H1 (cell line): ENCODE measurements around the gene NRXN3. TPM values are rescaled to one million over a fixed set of nuclear protein-coding genes. Genes with fewer than 3 reads are reported as not detected.

Experiments used
- CTCF ChIA-PET: fragments of 300-600 bp; sonication (Branson Sonifier 250); formaldehyde crosslinking; loops from one replicate; lab custom pipeline; 2021; ENCODE audit not compliant: partially characterized antibody; lab: Charles Lee
- POLR2A ChIA-PET: fragments of 300-600 bp; sonication (Branson Sonifier 250); formaldehyde crosslinking; loops from one replicate; lab custom pipeline; 2021; ENCODE audit warnings: inconsistent platforms; ENCODE audit not compliant: partially characterized antibody; lab: Charles Lee
- DNase-seq, 2 experiments: peaks; one replicate each; pipeline versions ENCODE4 v3.0.0 to v3.0.0-alpha.2; 2010 to 2022; ENCODE audit warnings: low spot score in 2 of 2, low read depth in 1 of 2, mixed read lengths in 1 of 2
- FAIRE-seq: peaks from 2 replicates; lab custom pipeline; 2011; peaks lifted over from hg19 to GRCh38; lab: Jason Lieb, UNC
- H2AFZ ChIP-seq: 2 replicates; pipeline ENCODE4 v1.8.1; 2012; ENCODE audit warnings: low read length, inconsistent platforms
- H2AK5ac ChIP-seq: 2 replicates; pipeline ENCODE4 v1.6.1; 2013; ENCODE audit warnings: low read depth, low read length
- H2BK120ac ChIP-seq: replicated peaks from 2 replicates; pipeline ENCODE3; 2013; ENCODE audit warnings: low read depth, low read length, inconsistent platforms
- H2BK12ac ChIP-seq: 2 replicates; pipeline ENCODE4 v1.6.1; 2013; ENCODE audit warnings: low read depth, low read length
- H2BK15ac ChIP-seq: 2 replicates; pipeline ENCODE4 v1.6.1; 2013; ENCODE audit warnings: low read length
- H2BK20ac ChIP-seq: 2 replicates; pipeline ENCODE4 v1.6.1; 2013; ENCODE audit warnings: low read length
- H2BK5ac ChIP-seq: 2 replicates; pipeline ENCODE4 v1.6.1; 2013; ENCODE audit warnings: low read depth, low read length
- H3K14ac ChIP-seq: 2 replicates; pipeline ENCODE4 v1.6.1; 2013; ENCODE audit warnings: inconsistent platforms; ENCODE audit not compliant: insufficient read length
- H3K18ac ChIP-seq: 2 replicates; pipeline ENCODE4 v1.6.1; 2013; ENCODE audit warnings: low read length; ENCODE audit errors: extremely low read depth
- H3K23ac ChIP-seq: 2 replicates; pipeline ENCODE4 v1.6.1; 2013; ENCODE audit warnings: inconsistent platforms; ENCODE audit not compliant: insufficient read length
- H3K23me2 ChIP-seq: 2 replicates; pipeline ENCODE4 v1.6.1; 2013; ENCODE audit warnings: low read depth, low read length
- H3K27ac ChIP-seq: 2 replicates; pipeline ENCODE4 v1.6.1; 2011; ENCODE audit warnings: low read depth, low read length, inconsistent platforms
- H3K27me3 ChIP-seq, 4 experiments: replicated peaks in 1 of 4; 1 replicate in 1 of 4; 2 replicates in 3 of 4; pipeline versions ENCODE4 v1.6.1 to v1.8.1; 2011 to 2013; ENCODE audit warnings: low read length in 3 of 4, mild to moderate bottlenecking in 3 of 4, inconsistent platforms in 2 of 4, mixed read lengths in 2 of 4, moderate library complexity in 1 of 4; ENCODE audit not compliant: control insufficient read depth in 3 of 4, insufficient read depth in 3 of 4; ENCODE audit errors: extremely low read depth in 1 of 4
- H3K36me3 ChIP-seq, 4 experiments: 2 replicates each; pipeline versions ENCODE4 v1.6.1 to v1.8.1; 2011 to 2013; ENCODE audit warnings: mild to moderate bottlenecking in 4 of 4, low read length in 3 of 4, moderate library complexity in 2 of 4, control low read depth in 1 of 4, inconsistent platforms in 1 of 4; ENCODE audit not compliant: insufficient read depth in 4 of 4, control insufficient read depth in 2 of 4
- H3K4ac ChIP-seq: replicated peaks from 2 replicates; pipeline ENCODE3; 2013; ENCODE audit warnings: low read length, low read depth, mixed read lengths, inconsistent platforms; ENCODE audit not compliant: insufficient read length
- H3K4me1 ChIP-seq, 4 experiments: replicated peaks in 1 of 4; 1 replicate in 1 of 4; 2 replicates in 3 of 4; pipeline versions ENCODE4 v1.6.1 to v1.8.1; 2011 to 2013; ENCODE audit warnings: low read length in 3 of 4, inconsistent platforms in 2 of 4, mixed read lengths in 1 of 4; ENCODE audit not compliant: insufficient read depth in 4 of 4, control insufficient read depth in 3 of 4
- H3K4me2 ChIP-seq, 2 experiments: 2 replicates each; pipeline versions ENCODE4 v1.6.1 to v1.8.1; 2011 to 2013; ENCODE audit warnings: low read depth in 2 of 2, low read length in 2 of 2, control low read depth in 1 of 2, inconsistent platforms in 1 of 2, mild to moderate bottlenecking in 1 of 2; ENCODE audit not compliant: insufficient read depth in 1 of 2
- H3K4me3 ChIP-seq, 4 experiments: fragments of 200-600, 300-600 bp in 1 of 4; sonication (generic), shearing (Covaris generic), sonication (Bioruptor Twin) in 1 of 4; 2 replicates each; pipeline versions ENCODE4 v1.5.1 to v1.8.1; 2011 to 2016; ENCODE audit warnings: low read length in 4 of 4, low read depth in 3 of 4, control low read depth in 2 of 4, inconsistent platforms in 2 of 4, mild to moderate bottlenecking in 2 of 4, mixed read lengths in 1 of 4, moderate library complexity in 1 of 4; ENCODE audit not compliant: insufficient read depth in 2 of 4; ENCODE audit errors: extremely low read depth in 1 of 4
- H3K56ac ChIP-seq: replicated peaks from 2 replicates; pipeline ENCODE3; 2013; ENCODE audit warnings: low read depth, mild to moderate bottlenecking, mixed read lengths, low read length, inconsistent platforms; ENCODE audit not compliant: insufficient read length
- H3K79me1 ChIP-seq: 2 replicates; pipeline ENCODE4 v1.6.1; 2013; ENCODE audit warnings: low read depth, low read length, control low read depth
- H3K79me2 ChIP-seq, 2 experiments: 2 replicates each; pipeline versions ENCODE4 v1.6.1 to v1.8.1; 2012 to 2013; ENCODE audit warnings: low read length in 2 of 2, mild to moderate bottlenecking in 2 of 2, inconsistent platforms in 1 of 2; ENCODE audit not compliant: insufficient read depth in 2 of 2, control insufficient read depth in 1 of 2
- H3K9ac ChIP-seq, 4 experiments: replicated peaks in 1 of 4; 1 replicate in 1 of 4; 2 replicates in 3 of 4; pipeline versions ENCODE4 v1.6.1 to v1.8.1; 2011 to 2013; ENCODE audit warnings: low read depth in 3 of 4, low read length in 3 of 4, control low read depth in 2 of 4, mild to moderate bottlenecking in 2 of 4, moderate library complexity in 2 of 4, inconsistent platforms in 1 of 4; ENCODE audit errors: extremely low read depth in 1 of 4
- H3K9me3 ChIP-seq, 2 experiments: 2 replicates each; pipeline versions ENCODE4 v1.6.1 to v1.8.1; 2012 to 2013; ENCODE audit warnings: mild to moderate bottlenecking in 2 of 2, moderate library complexity in 2 of 2, control low read depth in 1 of 2, inconsistent platforms in 1 of 2, low read depth in 1 of 2, low read length in 1 of 2, mixed read lengths in 1 of 2; ENCODE audit not compliant: insufficient read depth in 2 of 2
- H4K20me1 ChIP-seq, 2 experiments: replicated peaks in 1 of 2; 2 replicates each; pipeline versions ENCODE3 to v1.8.1; 2011 to 2013; ENCODE audit warnings: inconsistent platforms in 2 of 2, low read length in 2 of 2, mild to moderate bottlenecking in 1 of 2; ENCODE audit not compliant: insufficient read depth in 2 of 2, control insufficient read depth in 1 of 2
- H4K5ac ChIP-seq: 2 replicates; pipeline ENCODE4 v1.6.1; 2013; ENCODE audit warnings: low read length, low read depth, mixed read lengths, inconsistent platforms; ENCODE audit not compliant: insufficient read length
- H4K8ac ChIP-seq: 2 replicates; pipeline ENCODE4 v1.8.0; 2013; ENCODE audit warnings: mild to moderate bottlenecking, moderate library complexity, low read length, inconsistent platforms; ENCODE audit not compliant: insufficient read depth; ENCODE audit errors: extremely low read depth
- H4K91ac ChIP-seq: replicated peaks from 2 replicates; pipeline ENCODE3; 2013; ENCODE audit warnings: low read length, mixed read lengths, inconsistent platforms; ENCODE audit not compliant: insufficient read length
- GABPA ChIP-seq: IDR thresholded peaks from 2 replicates; pipeline ENCODE4 v1.6.1; 2011; ENCODE audit warnings: mild to moderate bottlenecking, low read length, moderate library complexity, borderline replicate concordance; ENCODE audit not compliant: insufficient read depth
- GTF2F1 ChIP-seq: IDR thresholded peaks from 2 replicates; pipeline ENCODE4 v1.6.1; 2012; ENCODE audit warnings: low read depth, low read length, improper control_type of control experiment, borderline replicate concordance
- KDM4A ChIP-seq: IDR thresholded peaks from one replicate; pipeline ENCODE4 v1.7.1; 2012; ENCODE audit warnings: low read depth, mild to moderate bottlenecking, moderate library complexity, low read length, inconsistent platforms; ENCODE audit not compliant: severe bottlenecking
- NRF1 ChIP-seq: IDR thresholded peaks from 2 replicates; pipeline ENCODE4 v1.6.1; 2011; ENCODE audit warnings: mild to moderate bottlenecking, low read depth, low read length, improper control_type of control experiment
- PHF8 ChIP-seq: fragments of 200-600 bp; sonication (generic); conservative IDR thresholded peaks from 2 replicates; pipeline ENCODE4 v1.7.1; 2012; ENCODE audit warnings: low read depth, mild to moderate bottlenecking, inconsistent platforms, low read length, moderate library complexity
- RAD21 ChIP-seq, 2 experiments: IDR thresholded peaks in 1 of 2; conservative IDR thresholded peaks in 1 of 2; 2 replicates each; pipeline ENCODE4 v1.6.1; 2011; ENCODE audit warnings: low read depth in 2 of 2, low read length in 2 of 2, improper control_type of control experiment in 1 of 2, inconsistent platforms in 1 of 2, mild to moderate bottlenecking in 1 of 2, moderate library complexity in 1 of 2
- RBBP5 ChIP-seq: IDR thresholded peaks from 2 replicates; pipeline ENCODE4 v1.7.1; 2012; ENCODE audit warnings: low read depth, mild to moderate bottlenecking, inconsistent platforms, low read length, moderate library complexity, borderline replicate concordance
- SIX5 ChIP-seq: IDR thresholded peaks from 2 replicates; pipeline ENCODE4 v1.6.1; 2011; ENCODE audit warnings: mild to moderate bottlenecking, low read depth, low read length
- SRF ChIP-seq: IDR thresholded peaks from 2 replicates; pipeline ENCODE4 v1.6.1; 2011; ENCODE audit warnings: mild to moderate bottlenecking, low read depth, low read length, moderate library complexity
- TAF1 ChIP-seq: IDR thresholded peaks from 2 replicates; pipeline ENCODE4 v1.6.1; 2011; ENCODE audit warnings: mild to moderate bottlenecking, low read depth, low read length
- WGBS, 2 experiments: shearing (Covaris generic) in 1 of 2; methylation state at CpG; one replicate each; pipeline versions ENCODE4 v1.1.6 to v1.1.7; 2013 to 2015; ENCODE audit warnings: low lambda C conversion rate in 2 of 2, mixed read lengths in 2 of 2, inconsistent platforms in 1 of 2, low coverage in 1 of 2, missing lambda C conversion rate in 1 of 2; ENCODE audit not compliant: insufficient replicate concordance in 2 of 2, insufficient coverage in 1 of 2, insufficient read length in 1 of 2; ENCODE audit errors: extremely low coverage in 1 of 2, missing lambda C conversion rate in 1 of 2; 5-methylcytosine and 5-hydroxymethylcytosine counted together
- polyA plus RNA-seq, 7 experiments: library from polyadenylated mRNA; depleted of rRNA in 3 of 7; stranded (reverse) in 5 of 7; unstranded in 2 of 7; fragments of >200 nt in 5 of 7; fragments of 200-250 nt in 2 of 7; gene quantifications; 1 replicate in 5 of 7; 2 replicates in 1 of 7; 4 replicates in 1 of 7; pipeline versions ENCODE4 v1.2.1 to v1.2.3, GENCODE V29; 2011 to 2013; ENCODE audit warnings: missing spikeins in 2 of 7, mixed read lengths in 2 of 7
- total RNA-seq: library from RNA; stranded (reverse); fragmentation: NEBNext Ultra II Directional; extraction: Animal tissue kit (Norgen Biotek cat#: 25700); gene quantifications from 2 replicates; pipeline ENCODE4 v1.2.1, GENCODE V29; 2021

NRXN3 gene
- total and polyA plus RNA-seq, 2 of the 8 experiments (the other 6 are each of a cell fraction or from before 2014, with no cell fraction given): 2.6 to 4.1 TPM

DNA sequence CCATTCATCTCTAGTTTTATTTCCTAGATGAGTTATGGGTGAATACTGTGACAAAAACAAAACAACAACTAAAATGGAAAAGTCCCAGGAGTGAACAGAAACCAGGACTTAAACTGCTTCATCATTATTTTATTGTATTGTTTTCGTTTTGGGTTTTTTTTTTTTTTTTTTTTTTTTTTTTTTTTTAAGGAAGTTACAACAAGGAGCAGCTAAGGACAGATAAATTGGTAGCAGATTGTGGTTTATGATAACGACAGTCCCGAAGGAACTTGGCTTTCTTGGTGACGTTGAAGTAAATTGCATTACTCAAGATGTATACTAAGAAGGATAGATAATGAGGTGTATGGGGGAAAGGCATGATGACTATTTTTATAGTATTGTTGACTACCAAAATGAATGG, 866.3 kb downstream of the NRXN3 start:
- Histone ChIP-seq H3K4me2 (no peak overlapping the region), H3K23ac (no peak overlapping the region), H2BK5ac (no peak overlapping the region), H3K56ac (no peak overlapping the region), H2AFZ (no peak overlapping the region), H3K18ac (no peak overlapping the region), H2BK120ac (no peak overlapping the region), H4K91ac (no peak overlapping the region), H3K9ac (no peak overlapping the region), H3K27me3 (no peaks in the 10 kb centered on the region), H3K79me2 (no peaks in the 10 kb centered on the region), H4K20me1 (no peaks in the 10 kb centered on the region), H4K8ac (no peak overlapping the region), H3K4me3 (no peak overlapping the region), H3K4ac (no peak overlapping the region), H2BK12ac (no peak overlapping the region), H3K14ac (no peak overlapping the region), H3K27ac (no peak overlapping the region), H3K23me2 (no peaks in the 10 kb centered on the region), H3K79me1 (no peaks in the 10 kb centered on the region), H3K36me3 (no peaks in the 10 kb centered on the region), H2AK5ac (no peak overlapping the region), H2BK20ac (no peak overlapping the region), H2BK15ac (no peak overlapping the region), H4K5ac (no peak overlapping the region), H3K9me3 (no peaks in the 10 kb centered on the region; a peak in 1 of 4 replicates), H3K4me1 (no peaks in the 10 kb centered on the region)
- DNase-seq: no peak
- TF ChIP-seq PHF8 (no peak), NRF1 (no peak), SIX5 (no peak), TAF1 (no peak), GABPA (no peak), RBBP5 (no peak), KDM4A (no peak), SRF (no peak), RAD21 (IDR thresholded peaks at IDR 0.05 in 1 of 2, conservative IDR thresholded peaks at IDR 0.05 in 1 of 2; ENCODE audit: low read depth in 2 of 2, low read length in 2 of 2) (no peak), GTF2F1 (no peak)
- no peak for FAIRE-seq
- ChIA-PET POLR2A (no interaction called here), CTCF (interaction anchor here (0.7 kb wide), 1 partner anchor 1004 kb away, joined by 3 read pairs; no protein-coding TSS in a partner anchor)
- WGBS, 2 experiments: 79% methylated on average over 4 of the region's 4 CpGs; no CpG with 5 or more reads in 1 of the 2 experiments
